Loucy (cell line): Measurements from ENCODE around the gene LRRK1.

Experiments used
- H2AFZ ChIP-seq: fragments of 200-600 bp; sonication (generic); 2 replicates; pipeline ENCODE4 v1.6.0; 2016; ENCODE audit warnings: antibody characterized with exemption, mild to moderate bottlenecking, low read length, moderate library complexity
- H3F3A ChIP-seq: fragments of 200-600 bp; 2 replicates; pipeline ENCODE4 v1.6.0; 2016; ENCODE audit warnings: antibody characterized with exemption, low read depth, mild to moderate bottlenecking
- H3K27me3 ChIP-seq: fragments of 200-600 bp; sonication (generic); 2 replicates; pipeline ENCODE4 v1.6.1; 2014; ENCODE audit warnings: low read length, mild to moderate bottlenecking; ENCODE audit not compliant: insufficient read depth, poor library complexity, severe bottlenecking
- H3K36me3 ChIP-seq: fragments of 200-600 bp; sonication (generic); 2 replicates; pipeline ENCODE4 v1.6.1; 2016; ENCODE audit warnings: low read length; ENCODE audit not compliant: insufficient read depth
- H3K4me1 ChIP-seq: fragments of 200-600 bp; sonication (generic); 2 replicates; pipeline ENCODE4 v1.5.1; 2014; ENCODE audit warnings: low read length, mild to moderate bottlenecking; ENCODE audit not compliant: insufficient read depth, poor library complexity, severe bottlenecking
- H3K4me2 ChIP-seq: fragments of 200-600 bp; sonication (generic); 2 replicates; pipeline ENCODE4 v1.6.0; 2014; ENCODE audit warnings: antibody characterized with exemption, low read length, low read depth, mild to moderate bottlenecking; ENCODE audit not compliant: poor library complexity, severe bottlenecking
- H3K4me3 ChIP-seq: fragments of 200-600 bp; sonication (generic); 2 replicates; pipeline ENCODE4 v1.5.1; 2014; ENCODE audit warnings: low read length, mild to moderate bottlenecking, mixed read lengths; ENCODE audit not compliant: poor library complexity, severe bottlenecking
- H3K79me2 ChIP-seq: fragments of 200-600 bp; sonication (generic); 2 replicates; pipeline ENCODE4 v1.6.1; 2014; ENCODE audit warnings: low read length; ENCODE audit not compliant: insufficient read depth
- H3K9ac ChIP-seq: fragments of 200-600 bp; sonication (generic); 2 replicates; pipeline ENCODE4 v1.6.0; 2014; ENCODE audit warnings: mild to moderate bottlenecking, low read depth, low read length, moderate library complexity; ENCODE audit not compliant: poor library complexity, severe bottlenecking
- H3K9me2 ChIP-seq: fragments of 200-600 bp; sonication (generic); replicated peaks from 2 replicates; pipeline ENCODE4 v1.6.1; 2016; ENCODE audit warnings: low read depth, low read length, mixed read lengths
- H3K9me3 ChIP-seq: fragments of 200-600 bp; sonication (generic); 2 replicates; pipeline ENCODE4 v1.6.1; 2014; ENCODE audit warnings: mild to moderate bottlenecking, antibody characterized with exemption, low read length, low read depth; ENCODE audit not compliant: insufficient read depth
- H4K20me1 ChIP-seq: fragments of 200-600 bp; sonication (generic); 2 replicates; pipeline ENCODE4 v1.6.0; 2014; ENCODE audit warnings: antibody characterized with exemption, low read length, mild to moderate bottlenecking; ENCODE audit not compliant: insufficient read depth, poor library complexity, severe bottlenecking
- CTCF ChIP-seq: fragments of 200-600 bp; sonication (generic); conservative IDR thresholded peaks from 2 replicates; pipeline ENCODE4 v1.5.1; 2014; ENCODE audit warnings: mild to moderate bottlenecking, antibody characterized with exemption, low read length
- EZH2phosphoT487 ChIP-seq: fragments of 200-600 bp; IDR thresholded peaks from 2 replicates; pipeline ENCODE4 v1.6.1; 2018; ENCODE audit warnings: antibody characterized with exemption, mild to moderate bottlenecking, moderate library complexity, borderline replicate concordance

Gene LRRK1

GRCh38 chr15:101052031-101052620, 133.0 kb downstream of the LRRK1 start:
- Histone ChIP-seq H4K20me1 (no peaks in the 10 kb centered on the region), H3K4me3 (no peak overlapping the region), H3F3A (no peaks in the 10 kb centered on the region), H2AFZ (no peak overlapping the region), H3K9me3 (no peaks in the 10 kb centered on the region), H3K9ac (no peak overlapping the region), H3K9me2 (no peaks in the 10 kb centered on the region), H3K4me2 (no peak overlapping the region), H3K79me2 (no peaks in the 10 kb centered on the region), H3K4me1 (no peaks in the 10 kb centered on the region), H3K36me3 (no peaks in the 10 kb centered on the region), H3K27me3 (no peaks in the 10 kb centered on the region)
- TF ChIP-seq CTCF (no peak), EZH2phosphoT487 (no peak)

- Histone ChIP-seq H3K4me3 (no peak overlapping the region), H3K9me3 (no peaks in the 10 kb centered on the region), H4K20me1 (no peaks in the 10 kb centered on the region), H2AFZ (no peak overlapping the region), H3F3A (no peaks in the 10 kb centered on the region), H3K36me3 (no peaks in the 10 kb centered on the region), H3K4me2 (no peak overlapping the region), H3K79me2 (no peaks in the 10 kb centered on the region), H3K27me3 (no peaks in the 10 kb centered on the region), H3K9ac (no peak overlapping the region), H3K4me1 (no peaks in the 10 kb centered on the region), H3K9me2 (no peaks in the 10 kb centered on the region)
- TF ChIP-seq EZH2phosphoT487 (no peak), CTCF (no peak)
These were observed 133.5 kb downstream of the LRRK1 start for GRCh38 chr15:101052681-101053121.

- Histone ChIP-seq H3F3A (no peaks in the 10 kb centered on the region), H3K79me2 (no peaks in the 10 kb centered on the region), H3K36me3 (no peaks in the 10 kb centered on the region), H3K9me2 (no peaks in the 10 kb centered on the region), H3K9ac (no peak overlapping the region), H3K4me1 (peaks cover 4% of the 10 kb centered on the region), H3K4me2 (no peak overlapping the region), H2AFZ (no peak overlapping the region), H4K20me1 (no peaks in the 10 kb centered on the region), H3K9me3 (no peaks in the 10 kb centered on the region), H3K27me3 (no peaks in the 10 kb centered on the region), H3K4me3 (no peak overlapping the region)
- TF ChIP-seq EZH2phosphoT487 (no peak), CTCF (no peak)
These were observed 134.1 kb downstream of the LRRK1 start for GRCh38 chr15:101053261-101053660.
